GM23338 (cell line): ENCODE measurements around the gene RAD51B. TPM values are rescaled to one million over a fixed set of nuclear protein-coding genes. Genes with fewer than 3 reads are reported as not detected.

Source experiments
- ATAC-seq: fragments of 200-7000 bp; cut with Tn5 transposase; 3 replicates; pipeline ENCODE4 v1.9.1; 2020
- DNase-seq: peaks from one replicate; pipeline ENCODE4 v3.0.0-alpha.2; 2015; ENCODE audit warnings: low spot score
- H2AFZ ChIP-seq: fragments of 200-600 bp; sonication (generic); 2 replicates; pipeline ENCODE4 v1.8.0; 2016; ENCODE audit warnings: antibody characterized with exemption, mild to moderate bottlenecking, moderate library complexity
- H3F3A ChIP-seq: fragments of 200-600 bp; sonication (generic); replicated peaks from 2 replicates; pipeline ENCODE4 v1.8.0; 2017; ENCODE audit warnings: antibody characterized with exemption, mixed run types, low read depth
- H3K27ac ChIP-seq: fragments of 200-600 bp; sonication (generic); 2 replicates; pipeline ENCODE4 v1.6.1; 2016; ENCODE audit warnings: low read depth
- H3K27me3 ChIP-seq: fragments of 200-600 bp; sonication (generic); 2 replicates; pipeline ENCODE4 v1.8.0; 2016; ENCODE audit warnings: mild to moderate bottlenecking, mixed run types, moderate library complexity; ENCODE audit not compliant: insufficient read depth
- H3K36me3 ChIP-seq: fragments of 200-600 bp; sonication (generic); 2 replicates; pipeline ENCODE4 v1.8.0; 2016; ENCODE audit warnings: mild to moderate bottlenecking; ENCODE audit not compliant: insufficient read depth
- H3K4me1 ChIP-seq: fragments of 200-600 bp; sonication (generic); 2 replicates; pipeline ENCODE4 v1.8.0; 2016; ENCODE audit warnings: mild to moderate bottlenecking, moderate library complexity; ENCODE audit not compliant: insufficient read depth
- H3K4me2 ChIP-seq: fragments of 200-600 bp; sonication (generic); 2 replicates; pipeline ENCODE4 v1.7.1; 2017; ENCODE audit warnings: mixed run types
- H3K4me3 ChIP-seq: fragments of 200-600 bp; sonication (generic); 2 replicates; pipeline ENCODE4 v1.6.1; 2016; ENCODE audit warnings: mixed run types
- H3K79me2 ChIP-seq: fragments of 200-600 bp; sonication (generic); replicated peaks from 2 replicates; pipeline ENCODE4 v1.8.0; 2017; ENCODE audit warnings: mild to moderate bottlenecking; ENCODE audit not compliant: insufficient read depth
- H3K9me2 ChIP-seq: fragments of 200-600 bp; sonication (generic); 2 replicates; pipeline ENCODE4 v1.8.0; 2017; ENCODE audit not compliant: insufficient read depth
- H4K20me1 ChIP-seq: fragments of 200-600 bp; sonication (generic); replicated peaks from 2 replicates; pipeline ENCODE4 v1.8.0; 2017; ENCODE audit warnings: mild to moderate bottlenecking; ENCODE audit not compliant: insufficient read depth
- H3K27ac Mint-ChIP-seq: 2 replicates; pipeline ENCODE4 v1.8.0; 2020; ENCODE audit warnings: inconsistent platforms, mild to moderate bottlenecking, moderate library complexity, mixed read lengths
- H3K27me3 Mint-ChIP-seq: 3 replicates; pipeline ENCODE4 v1.8.0; 2022; ENCODE audit warnings: low read depth, mild to moderate bottlenecking, moderate library complexity, mixed read lengths, inconsistent platforms; ENCODE audit not compliant: insufficient read depth, poor library complexity
- H3K36me3 Mint-ChIP-seq: 3 replicates; pipeline ENCODE4 v1.8.0; 2021; ENCODE audit warnings: low read depth, mild to moderate bottlenecking, inconsistent platforms, moderate library complexity, mixed read lengths
- H3K4me1 Mint-ChIP-seq: 3 replicates; pipeline ENCODE4 v1.8.0; 2020; ENCODE audit warnings: mild to moderate bottlenecking, inconsistent platforms, mixed read lengths
- H3K4me3 Mint-ChIP-seq: 3 replicates; pipeline ENCODE4 v1.8.0; 2021; ENCODE audit warnings: moderate library complexity, mild to moderate bottlenecking, inconsistent platforms, mixed read lengths
- H3K9me3 Mint-ChIP-seq: 3 replicates; pipeline ENCODE4 v1.8.0; 2020; ENCODE audit warnings: moderate library complexity, mild to moderate bottlenecking, inconsistent platforms, mixed read lengths
- CTCF ChIP-seq, 2 experiments: fragments of 200-600 bp in 1 of 2; sonication (generic) in 1 of 2; conservative IDR thresholded peaks; 2 replicates each; pipeline versions ENCODE4 v1.5.1 to v1.6.1; 2016 to 2017; ENCODE audit warnings: antibody characterized with exemption in 2 of 2, low read depth in 2 of 2, mild to moderate bottlenecking in 2 of 2, moderate library complexity in 1 of 2
- EZH2 ChIP-seq: fragments of 200-600 bp; sonication (generic); IDR thresholded peaks from one replicate; pipeline ENCODE4 v1.8.0; 2017; ENCODE audit warnings: antibody characterized with exemption, mild to moderate bottlenecking, low read depth; ENCODE audit not compliant: unreplicated experiment
- EZH2phosphoT487 ChIP-seq: fragments of 200-600 bp; sonication (generic); IDR thresholded peaks from one replicate; pipeline ENCODE4 v1.8.1; 2018; ENCODE audit warnings: antibody characterized with exemption; ENCODE audit not compliant: unreplicated experiment
- POLR2AphosphoS5 ChIP-seq: IDR thresholded peaks from 2 replicates; pipeline ENCODE4 v1.6.1; 2016; ENCODE audit warnings: antibody characterized with exemption, low read depth
- STAT1 ChIP-seq: IDR thresholded peaks from one replicate; pipeline ENCODE4 v1.6.1; 2016; ENCODE audit warnings: antibody characterized with exemption; ENCODE audit not compliant: unreplicated experiment
- ZNF114 ChIP-seq: fragments of 250-450 bp; sonication (Bioruptor Pico); IDR thresholded peaks from 2 replicates; pipeline ENCODE4 v1.5.0; 2020; ENCODE audit warnings: mild to moderate bottlenecking, moderate library complexity
- ZNF331 ChIP-seq: fragments of 250-450 bp; sonication (Bioruptor Pico); IDR thresholded peaks from 2 replicates; pipeline ENCODE4 v1.5.0; 2020; ENCODE audit warnings: low read depth, mild to moderate bottlenecking, moderate library complexity
- polyA plus RNA-seq: library from polyadenylated mRNA; unstranded; fragments of >200 nt; fragmentation: Nextera tagmentation; extraction: Ambion mirVana; gene quantifications from 2 replicates; pipeline ENCODE4 v1.2.1, GENCODE V29; 2016
- total RNA-seq: library from RNA; depleted of rRNA; stranded (reverse); fragments of >200 nt; shearing (Covaris generic); gene quantifications from 2 replicates; pipeline ENCODE4 v1.2.3, GENCODE V29; 2014
- TF ChIP-seq, protein P1 (sequence below): IDR thresholded peaks from 2 replicates; pipeline ENCODE4 v1.6.1; 2016; ENCODE audit warnings: antibody characterized with exemption
- TF ChIP-seq, protein P2 (sequence below): fragments of 250-450 bp; sonication (Bioruptor Pico); IDR thresholded peaks from 2 replicates; pipeline ENCODE4 v1.5.0; 2020; ENCODE audit warnings: mild to moderate bottlenecking, moderate library complexity
- TF ChIP-seq, protein P3 (sequence below): IDR thresholded peaks from one replicate; pipeline ENCODE4 v1.6.1; 2018; ENCODE audit warnings: antibody characterized with exemption; ENCODE audit not compliant: unreplicated experiment

RAD51B gene
- total and polyA plus RNA-seq, 2 experiments from 2014 or later = 15.7 to 29.1 TPM

GRCh38 chr14:67926821-67927220 is 107.2 kb downstream of the RAD51B start:
- Mint-ChIP-seq H3K4me3 (no peak overlapping the region), H3K4me1 (peaks cover 4% of the 10 kb centered on the region), H3K36me3 (peaks cover 60% of the 10 kb centered on the region), H3K27ac (no peak overlapping the region), H3K27me3 (peaks cover 2% of the 10 kb centered on the region), H3K9me3 (peaks cover 57% of the 10 kb centered on the region)
- Histone ChIP-seq H3K79me2 (peaks cover 6% of the 10 kb centered on the region), H3K36me3 (no peaks in the 10 kb centered on the region), H4K20me1 (no peaks in the 10 kb centered on the region), H3K27ac (no peak overlapping the region), H3F3A (no peaks in the 10 kb centered on the region), H3K4me3 (no peak overlapping the region), H3K4me1 (peaks cover 9% of the 10 kb centered on the region; the same call in 1 of the 2 replicates), H3K4me2 (no peak overlapping the region), H2AFZ (no peak overlapping the region), H3K27me3 (no peaks in the 10 kb centered on the region), H3K9me2 (no peaks in the 10 kb centered on the region)
- DNase-seq (no peak), ATAC-seq (no peak)
- no peak for TF ChIP-seq ZNF114 (CRISPR knock-in tag)

GRCh38 chr14:67927244-67927643 is 107.7 kb downstream of the RAD51B start:
- Mint-ChIP-seq H3K4me3 (no peak overlapping the region), H3K27me3 (peaks cover 2% of the 10 kb centered on the region), H3K36me3 (peaks cover 65% of the 10 kb centered on the region), H3K4me1 (peaks cover 4% of the 10 kb centered on the region), H3K27ac (no peak overlapping the region), H3K9me3 (peaks cover 60% of the 10 kb centered on the region)
- Histone ChIP-seq H3K79me2 (peaks cover 6% of the 10 kb centered on the region), H3K4me1 (peaks cover 9% of the 10 kb centered on the region; the same call in 1 of the 2 replicates), H3K9me2 (no peaks in the 10 kb centered on the region), H2AFZ (no peak overlapping the region), H3K4me2 (no peak overlapping the region), H4K20me1 (no peaks in the 10 kb centered on the region), H3K27ac (no peak overlapping the region), H3F3A (no peaks in the 10 kb centered on the region), H3K4me3 (no peak overlapping the region), H3K36me3 (no peaks in the 10 kb centered on the region), H3K27me3 (no peaks in the 10 kb centered on the region)
- ATAC-seq (no peak), DNase-seq (no peak)
- no peak for TF ChIP-seq POLR2AphosphoS5
- no peak for TF ChIP-seq EZH2phosphoT487
- TF ChIP-seq ZNF331 (CRISPR knock-in tag) = no peak
- no peak for TF ChIP-seq ZNF114 (CRISPR knock-in tag)
- TF ChIP-seq EZH2 = no peak
- no peak for TF ChIP-seq CTCF (conservative IDR thresholded peaks at IDR 0.05; ENCODE audit: low read depth in 2 of 2)
- TF ChIP-seq, protein P1, sequence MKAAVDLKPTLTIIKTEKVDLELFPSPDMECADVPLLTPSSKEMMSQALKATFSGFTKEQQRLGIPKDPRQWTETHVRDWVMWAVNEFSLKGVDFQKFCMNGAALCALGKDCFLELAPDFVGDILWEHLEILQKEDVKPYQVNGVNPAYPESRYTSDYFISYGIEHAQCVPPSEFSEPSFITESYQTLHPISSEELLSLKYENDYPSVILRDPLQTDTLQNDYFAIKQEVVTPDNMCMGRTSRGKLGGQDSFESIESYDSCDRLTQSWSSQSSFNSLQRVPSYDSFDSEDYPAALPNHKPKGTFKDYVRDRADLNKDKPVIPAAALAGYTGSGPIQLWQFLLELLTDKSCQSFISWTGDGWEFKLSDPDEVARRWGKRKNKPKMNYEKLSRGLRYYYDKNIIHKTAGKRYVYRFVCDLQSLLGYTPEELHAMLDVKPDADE = no peak
- TF ChIP-seq STAT1 = no peak
- TF ChIP-seq, protein P2, sequence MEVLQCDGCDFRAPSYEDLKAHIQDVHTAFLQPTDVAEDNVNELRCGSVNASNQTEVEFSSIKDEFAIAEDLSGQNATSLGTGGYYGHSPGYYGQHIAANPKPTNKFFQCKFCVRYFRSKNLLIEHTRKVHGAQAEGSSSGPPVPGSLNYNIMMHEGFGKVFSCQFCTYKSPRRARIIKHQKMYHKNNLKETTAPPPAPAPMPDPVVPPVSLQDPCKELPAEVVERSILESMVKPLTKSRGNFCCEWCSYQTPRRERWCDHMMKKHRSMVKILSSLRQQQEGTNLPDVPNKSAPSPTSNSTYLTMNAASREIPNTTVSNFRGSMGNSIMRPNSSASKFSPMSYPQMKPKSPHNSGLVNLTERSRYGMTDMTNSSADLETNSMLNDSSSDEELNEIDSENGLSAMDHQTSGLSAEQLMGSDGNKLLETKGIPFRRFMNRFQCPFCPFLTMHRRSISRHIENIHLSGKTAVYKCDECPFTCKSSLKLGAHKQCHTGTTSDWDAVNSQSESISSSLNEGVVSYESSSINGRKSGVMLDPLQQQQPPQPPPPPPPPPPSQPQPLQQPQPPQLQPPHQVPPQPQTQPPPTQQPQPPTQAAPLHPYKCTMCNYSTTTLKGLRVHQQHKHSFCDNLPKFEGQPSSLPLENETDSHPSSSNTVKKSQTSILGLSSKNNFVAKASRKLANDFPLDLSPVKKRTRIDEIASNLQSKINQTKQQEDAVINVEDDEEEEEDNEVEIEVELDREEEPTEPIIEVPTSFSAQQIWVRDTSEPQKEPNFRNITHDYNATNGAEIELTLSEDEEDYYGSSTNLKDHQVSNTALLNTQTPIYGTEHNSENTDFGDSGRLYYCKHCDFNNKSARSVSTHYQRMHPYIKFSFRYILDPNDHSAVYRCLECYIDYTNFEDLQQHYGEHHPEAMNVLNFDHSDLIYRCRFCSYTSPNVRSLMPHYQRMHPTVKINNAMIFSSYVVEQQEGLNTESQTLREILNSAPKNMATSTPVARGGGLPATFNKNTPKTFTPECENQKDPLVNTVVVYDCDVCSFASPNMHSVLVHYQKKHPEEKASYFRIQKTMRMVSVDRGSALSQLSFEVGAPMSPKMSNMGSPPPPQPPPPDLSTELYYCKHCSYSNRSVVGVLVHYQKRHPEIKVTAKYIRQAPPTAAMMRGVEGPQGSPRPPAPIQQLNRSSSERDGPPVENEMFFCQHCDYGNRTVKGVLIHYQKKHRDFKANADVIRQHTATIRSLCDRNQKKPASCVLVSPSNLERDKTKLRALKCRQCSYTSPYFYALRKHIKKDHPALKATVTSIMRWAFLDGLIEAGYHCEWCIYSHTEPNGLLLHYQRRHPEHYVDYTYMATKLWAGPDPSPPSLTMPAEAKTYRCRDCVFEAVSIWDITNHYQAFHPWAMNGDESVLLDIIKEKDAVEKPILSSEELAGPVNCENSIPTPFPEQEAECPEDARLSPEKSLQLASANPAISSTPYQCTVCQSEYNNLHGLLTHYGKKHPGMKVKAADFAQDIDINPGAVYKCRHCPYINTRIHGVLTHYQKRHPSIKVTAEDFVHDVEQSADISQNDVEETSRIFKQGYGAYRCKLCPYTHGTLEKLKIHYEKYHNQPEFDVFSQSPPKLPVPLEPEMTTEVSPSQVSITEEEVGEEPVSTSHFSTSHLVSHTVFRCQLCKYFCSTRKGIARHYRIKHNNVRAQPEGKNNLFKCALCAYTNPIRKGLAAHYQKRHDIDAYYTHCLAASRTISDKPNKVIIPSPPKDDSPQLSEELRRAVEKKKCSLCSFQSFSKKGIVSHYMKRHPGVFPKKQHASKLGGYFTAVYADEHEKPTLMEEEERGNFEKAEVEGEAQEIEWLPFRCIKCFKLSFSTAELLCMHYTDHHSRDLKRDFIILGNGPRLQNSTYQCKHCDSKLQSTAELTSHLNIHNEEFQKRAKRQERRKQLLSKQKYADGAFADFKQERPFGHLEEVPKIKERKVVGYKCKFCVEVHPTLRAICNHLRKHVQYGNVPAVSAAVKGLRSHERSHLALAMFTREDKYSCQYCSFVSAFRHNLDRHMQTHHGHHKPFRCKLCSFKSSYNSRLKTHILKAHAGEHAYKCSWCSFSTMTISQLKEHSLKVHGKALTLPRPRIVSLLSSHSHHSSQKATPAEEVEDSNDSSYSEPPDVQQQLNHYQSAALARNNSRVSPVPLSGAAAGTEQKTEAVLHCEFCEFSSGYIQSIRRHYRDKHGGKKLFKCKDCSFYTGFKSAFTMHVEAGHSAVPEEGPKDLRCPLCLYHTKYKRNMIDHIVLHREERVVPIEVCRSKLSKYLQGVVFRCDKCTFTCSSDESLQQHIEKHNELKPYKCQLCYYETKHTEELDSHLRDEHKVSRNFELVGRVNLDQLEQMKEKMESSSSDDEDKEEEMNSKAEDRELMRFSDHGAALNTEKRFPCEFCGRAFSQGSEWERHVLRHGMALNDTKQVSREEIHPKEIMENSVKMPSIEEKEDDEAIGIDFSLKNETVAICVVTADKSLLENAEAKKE (CRISPR knock-in tag) = no peak
- TF ChIP-seq, protein P3, sequence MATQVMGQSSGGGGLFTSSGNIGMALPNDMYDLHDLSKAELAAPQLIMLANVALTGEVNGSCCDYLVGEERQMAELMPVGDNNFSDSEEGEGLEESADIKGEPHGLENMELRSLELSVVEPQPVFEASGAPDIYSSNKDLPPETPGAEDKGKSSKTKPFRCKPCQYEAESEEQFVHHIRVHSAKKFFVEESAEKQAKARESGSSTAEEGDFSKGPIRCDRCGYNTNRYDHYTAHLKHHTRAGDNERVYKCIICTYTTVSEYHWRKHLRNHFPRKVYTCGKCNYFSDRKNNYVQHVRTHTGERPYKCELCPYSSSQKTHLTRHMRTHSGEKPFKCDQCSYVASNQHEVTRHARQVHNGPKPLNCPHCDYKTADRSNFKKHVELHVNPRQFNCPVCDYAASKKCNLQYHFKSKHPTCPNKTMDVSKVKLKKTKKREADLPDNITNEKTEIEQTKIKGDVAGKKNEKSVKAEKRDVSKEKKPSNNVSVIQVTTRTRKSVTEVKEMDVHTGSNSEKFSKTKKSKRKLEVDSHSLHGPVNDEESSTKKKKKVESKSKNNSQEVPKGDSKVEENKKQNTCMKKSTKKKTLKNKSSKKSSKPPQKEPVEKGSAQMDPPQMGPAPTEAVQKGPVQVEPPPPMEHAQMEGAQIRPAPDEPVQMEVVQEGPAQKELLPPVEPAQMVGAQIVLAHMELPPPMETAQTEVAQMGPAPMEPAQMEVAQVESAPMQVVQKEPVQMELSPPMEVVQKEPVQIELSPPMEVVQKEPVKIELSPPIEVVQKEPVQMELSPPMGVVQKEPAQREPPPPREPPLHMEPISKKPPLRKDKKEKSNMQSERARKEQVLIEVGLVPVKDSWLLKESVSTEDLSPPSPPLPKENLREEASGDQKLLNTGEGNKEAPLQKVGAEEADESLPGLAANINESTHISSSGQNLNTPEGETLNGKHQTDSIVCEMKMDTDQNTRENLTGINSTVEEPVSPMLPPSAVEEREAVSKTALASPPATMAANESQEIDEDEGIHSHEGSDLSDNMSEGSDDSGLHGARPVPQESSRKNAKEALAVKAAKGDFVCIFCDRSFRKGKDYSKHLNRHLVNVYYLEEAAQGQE = no peak
